ENCODE data around the gene NDC80.
A peak's percentile ranks its signal among the peaks of the same experiment; 100 is the strongest.
"Not testable (repeated sequence)": the region's sequence is repeated elsewhere in the genome, so short reads cannot be mapped to it uniquely, and the experiment has no call there.

The NDC80 gene

DNA sequence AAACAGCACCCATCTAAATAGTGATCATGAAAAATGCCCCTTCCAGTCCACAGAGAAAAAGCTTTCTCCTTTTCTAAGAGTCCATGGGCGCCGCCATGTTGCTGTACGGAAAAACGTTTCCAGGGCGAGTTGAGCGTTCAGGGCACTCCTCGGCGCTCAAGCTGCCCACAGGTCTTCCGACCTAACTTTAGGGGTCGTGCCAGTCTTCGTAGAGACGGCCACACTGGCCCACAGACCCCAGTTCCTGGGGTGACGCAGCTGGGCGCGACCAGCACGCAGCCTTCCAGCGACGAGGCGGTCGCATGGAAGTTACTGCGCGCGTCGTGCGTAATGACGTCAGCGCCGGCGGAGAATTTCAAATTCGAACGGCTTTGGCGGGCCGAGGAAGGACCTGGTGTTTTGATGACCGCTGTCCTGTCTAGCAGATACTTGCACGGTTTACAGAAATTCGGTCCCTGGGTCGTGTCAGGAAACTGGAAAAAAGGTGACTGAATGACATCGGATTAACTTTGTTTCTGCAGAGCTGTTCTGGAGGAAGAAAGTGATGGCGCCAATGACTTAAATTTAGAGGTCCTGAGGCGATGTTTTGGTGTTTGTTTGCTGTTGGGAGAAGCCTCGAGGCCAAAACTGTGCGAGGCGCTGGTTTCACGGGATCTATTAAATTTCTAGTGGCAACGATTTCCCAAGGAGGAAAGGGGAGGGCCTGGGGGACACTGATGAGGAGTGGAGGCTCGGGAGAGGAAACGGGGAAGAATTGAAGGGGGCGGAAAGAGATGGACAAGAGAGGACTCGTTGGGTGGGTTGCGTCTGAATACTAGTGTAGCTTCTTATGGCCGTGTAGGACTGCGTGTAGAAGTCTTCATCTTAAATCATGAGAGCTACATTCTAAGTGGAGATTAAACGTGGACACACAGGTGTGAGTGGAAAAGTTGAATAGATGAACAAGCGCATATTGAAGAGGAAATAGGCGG, at the start of gene NDC80, which contains the start of gene METTL4:
Gene NDC80 (plus strand): TSS at position 358 of the 971 bp plus-strand sequence. CDS start 1,429 bp downstream, outside the sequence.
Gene METTL4 (minus strand): TSS at position 306 of the 971 bp plus-strand sequence. CDS start 4,289 bp downstream, outside the sequence.
- peak; percentile 65 for DNase-seq

DNA sequence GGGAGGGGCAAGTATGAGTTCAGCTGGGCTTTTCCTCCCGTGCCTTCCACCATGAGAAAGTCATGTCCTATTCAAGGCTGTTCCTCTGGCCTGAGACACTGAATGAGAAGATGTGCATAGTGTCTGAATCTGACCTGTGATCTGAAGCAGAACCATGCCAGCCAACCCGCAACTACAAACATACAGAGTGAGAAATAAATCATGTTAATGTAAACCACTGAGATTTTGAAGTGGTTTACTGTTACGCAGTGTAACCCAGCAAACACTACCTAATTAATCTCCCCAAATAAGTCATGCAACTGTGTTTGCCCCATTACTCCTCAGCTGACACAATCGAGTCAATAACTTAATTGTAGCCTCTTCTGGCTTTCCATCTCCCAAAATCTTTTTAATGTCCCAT, 49.2 kb upstream of the NDC80 start:
- DNase-seq = peak; percentile 9

DNA sequence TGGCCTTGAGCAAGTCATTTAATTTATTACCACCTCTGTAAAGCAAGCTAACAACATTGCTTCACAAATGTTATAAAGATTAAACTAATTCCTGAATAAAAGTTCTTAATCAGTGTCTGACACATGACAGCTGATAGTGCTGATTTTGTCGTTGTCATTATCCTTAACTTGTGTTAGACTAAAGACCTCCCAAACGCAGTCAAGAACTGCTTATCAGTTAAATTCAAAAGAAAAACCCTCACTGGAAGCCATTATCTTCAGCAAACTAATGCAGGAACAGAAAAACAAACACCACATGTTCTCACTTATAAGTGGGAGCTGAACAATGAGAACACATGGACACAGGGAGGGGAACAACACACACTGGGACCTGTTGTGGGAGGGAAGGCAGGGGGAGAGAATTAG, 46.6 kb upstream of the NDC80 start:
- DNase-seq = not testable (repeated sequence)

DNA sequence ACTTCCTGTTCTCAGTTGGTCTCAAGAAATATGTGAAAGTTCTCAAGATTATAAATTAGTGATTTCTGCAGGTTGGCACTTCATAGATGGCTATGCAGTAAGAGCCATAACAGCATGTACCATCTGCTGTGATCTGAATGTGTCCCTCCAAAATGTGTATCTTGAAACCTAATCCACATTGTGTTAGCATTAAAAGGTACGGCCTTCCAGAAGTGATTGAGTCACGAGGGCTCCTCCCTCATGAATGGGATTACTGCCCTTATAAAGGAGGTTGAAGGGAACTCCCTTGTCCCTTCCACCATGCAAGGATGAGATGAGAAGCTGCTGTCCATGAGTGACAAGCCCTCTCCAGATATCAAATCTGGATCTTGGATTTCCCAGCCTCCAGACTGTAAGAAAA, 45.0 kb upstream of the NDC80 start:
- peak; percentile 56 for DNase-seq

DNA sequence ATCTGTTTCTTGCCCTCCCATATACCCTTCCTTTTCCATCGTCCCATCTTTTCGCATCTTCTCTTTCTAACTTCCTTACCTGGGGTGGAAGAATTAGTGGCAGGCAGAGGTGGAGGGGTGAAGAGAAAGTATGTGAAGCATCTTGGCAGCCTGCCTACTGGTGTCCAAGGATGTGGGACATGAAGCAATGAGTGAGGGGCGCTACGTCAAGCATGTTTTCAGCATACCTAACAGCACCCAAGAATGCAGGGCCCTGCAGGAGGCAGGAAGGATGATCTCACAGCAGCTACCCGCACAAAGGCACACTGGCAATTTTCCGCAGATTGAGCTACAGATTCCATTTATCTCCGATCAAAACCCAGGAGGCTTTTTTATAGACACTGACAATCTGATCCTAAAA, 42.2 kb upstream of the NDC80 start:
- DNase-seq = no peak

DNA sequence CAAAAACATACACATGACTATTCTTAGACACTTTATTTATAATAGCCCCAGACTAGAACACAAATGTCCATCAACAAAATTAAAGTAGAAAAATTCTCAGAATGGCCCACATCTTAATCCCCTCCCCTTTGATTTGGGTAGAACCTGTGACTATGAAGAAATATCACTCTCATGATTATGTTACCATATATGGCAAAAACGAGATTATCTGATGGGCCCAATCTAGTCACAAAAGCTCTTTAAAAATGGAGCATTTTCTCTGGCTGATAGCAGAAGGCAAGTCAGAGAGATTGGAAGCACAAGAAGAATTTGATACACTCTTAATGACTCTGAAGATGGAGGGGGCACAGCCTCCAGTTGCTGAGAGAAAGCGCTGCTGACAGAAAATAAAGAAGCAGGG, 39.6 kb upstream of the NDC80 start:
- DNase-seq = no peak

DNA sequence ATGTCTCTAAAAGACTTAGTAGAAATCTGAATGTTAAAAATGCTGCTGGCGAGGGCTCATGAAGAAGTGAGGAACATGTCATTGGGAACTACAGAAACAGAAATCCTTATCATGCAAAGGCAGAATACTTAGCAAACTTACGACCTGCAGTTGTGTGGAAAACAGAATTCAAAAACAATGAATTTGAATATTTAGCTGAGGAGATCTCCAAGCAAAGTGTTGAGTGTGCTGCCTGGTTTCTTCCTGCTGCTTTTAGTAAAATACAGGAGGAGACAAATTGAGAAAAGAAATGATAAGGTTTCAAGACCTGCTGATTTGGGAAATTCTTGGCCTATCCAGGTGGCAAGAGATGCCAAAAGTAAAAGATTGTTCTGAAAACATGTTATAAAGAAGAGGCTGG, 38.6 kb upstream of the NDC80 start:
- DNase-seq = no peak

DNA sequence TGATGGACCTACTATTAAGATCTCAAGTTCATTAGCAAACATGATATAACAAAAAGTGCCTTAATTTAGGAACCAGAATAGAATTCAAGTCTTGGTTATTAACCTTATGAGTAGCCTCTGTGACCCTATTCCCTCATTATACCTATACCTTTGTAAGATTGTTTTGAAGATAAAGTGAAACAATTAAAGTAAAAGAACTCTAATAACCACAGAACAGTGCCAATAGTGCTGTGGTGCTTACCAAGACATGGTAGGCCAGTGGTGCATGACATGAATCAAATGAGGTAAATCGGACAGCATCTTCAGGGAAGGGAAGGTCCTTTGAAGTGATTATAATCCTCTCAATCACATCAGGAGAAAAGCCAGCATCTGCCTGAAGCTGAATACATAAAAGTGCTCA, 36.5 kb upstream of the NDC80 start:
- DNase-seq = no peak

DNA sequence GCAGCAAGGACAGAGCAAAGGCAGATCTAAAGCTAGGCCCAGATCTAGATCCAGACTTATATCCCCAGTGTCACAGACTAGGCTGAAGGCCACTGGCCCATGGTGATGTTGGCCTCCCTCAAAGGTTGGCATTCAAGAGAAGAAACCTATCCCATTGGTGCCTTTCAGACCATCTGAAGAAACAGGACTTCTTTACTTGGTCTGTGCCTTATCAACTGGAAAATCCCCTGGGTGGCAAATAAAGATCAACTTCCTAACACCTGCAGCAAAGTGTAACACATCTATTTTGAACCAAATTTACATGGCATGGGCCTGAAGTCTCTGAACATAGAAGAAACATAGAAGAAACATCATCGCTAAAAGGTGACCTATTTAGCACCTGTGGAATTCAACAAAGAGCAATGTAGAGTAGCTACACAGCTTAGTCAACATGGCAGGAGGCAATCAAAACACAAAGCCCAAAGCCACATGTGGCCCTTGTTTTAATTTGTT, 35.9 kb upstream of the NDC80 start:
- DNase-seq = no peak

DNA sequence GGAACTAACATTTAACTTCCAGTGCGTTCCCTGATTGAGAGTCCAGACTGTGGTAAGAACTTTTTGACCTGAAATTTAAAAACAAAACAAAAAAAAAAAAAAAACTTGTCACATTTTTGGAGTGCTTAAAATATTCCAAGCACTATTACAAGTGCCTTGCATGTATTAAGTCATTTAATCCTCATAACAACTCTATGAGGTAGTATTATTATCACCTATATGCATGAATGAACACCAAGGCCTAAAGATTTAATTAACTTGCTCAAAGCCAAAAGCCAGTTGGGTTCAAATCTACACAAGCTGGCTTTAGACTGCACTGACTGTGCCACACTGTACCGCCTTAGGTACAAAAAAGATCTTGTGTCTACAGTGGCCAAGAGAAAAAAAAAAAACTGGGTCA, 35.3 kb upstream of the NDC80 start:
- no peak for DNase-seq

DNA sequence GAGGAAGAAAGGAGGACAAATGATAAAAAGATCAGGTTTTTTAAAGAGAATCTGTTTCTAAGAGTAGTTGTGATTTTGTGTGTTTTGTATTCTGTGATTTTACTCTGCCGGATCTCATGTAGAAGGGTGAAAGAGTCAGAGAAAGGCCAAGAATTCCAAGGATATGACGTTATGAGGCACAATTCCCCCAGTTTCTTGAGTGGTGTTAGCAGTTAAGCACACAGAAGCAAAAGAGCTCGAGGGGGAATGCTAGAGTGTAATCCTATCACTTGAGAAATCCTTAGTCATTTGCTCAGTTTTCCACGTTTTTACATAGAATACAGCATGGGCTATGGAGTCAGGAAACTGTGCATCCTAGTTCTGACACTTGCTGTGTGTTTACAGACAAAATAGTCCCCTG, 34.9 kb upstream of the NDC80 start:
- DNase-seq = no peak

DNA sequence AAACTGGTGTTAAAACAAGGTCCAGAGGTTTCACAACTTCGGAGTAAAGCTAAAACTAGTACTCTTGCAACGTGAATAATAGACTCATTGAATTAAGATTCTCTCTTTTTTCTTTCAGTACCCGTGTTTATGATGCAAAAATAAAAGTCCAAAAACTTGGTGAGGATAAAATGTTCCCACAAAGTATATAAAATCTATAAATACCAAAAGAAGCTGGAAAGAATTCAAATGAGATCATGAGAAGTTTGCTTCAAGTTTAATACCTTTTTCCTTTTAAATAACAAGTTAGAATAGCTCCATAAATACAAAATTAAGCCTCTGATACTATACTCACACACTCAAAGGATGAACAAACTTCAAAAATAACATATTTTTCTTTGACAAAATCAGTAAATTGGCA, 34.1 kb upstream of the NDC80 start:
- DNase-seq = no peak

DNA sequence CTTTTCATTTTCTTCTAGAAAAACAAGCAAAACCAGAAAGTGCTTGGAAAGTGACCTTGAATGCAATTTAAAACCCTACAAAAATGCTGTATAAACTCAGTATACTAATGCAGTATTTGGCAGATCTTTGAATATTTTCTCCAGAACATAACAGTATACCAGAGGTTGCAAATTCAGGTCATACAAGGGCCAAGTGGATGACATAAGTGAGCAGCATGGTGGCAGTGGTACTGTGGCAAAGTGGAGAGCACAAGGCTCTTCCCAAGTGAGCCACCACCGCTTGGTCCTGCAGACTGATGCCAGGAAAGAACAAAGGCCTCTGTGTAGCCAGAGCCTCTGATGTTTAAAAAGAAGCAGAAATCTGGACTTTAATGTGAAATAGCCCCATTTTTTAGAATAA, 33.1 kb upstream of the NDC80 start:
- DNase-seq = no peak

DNA sequence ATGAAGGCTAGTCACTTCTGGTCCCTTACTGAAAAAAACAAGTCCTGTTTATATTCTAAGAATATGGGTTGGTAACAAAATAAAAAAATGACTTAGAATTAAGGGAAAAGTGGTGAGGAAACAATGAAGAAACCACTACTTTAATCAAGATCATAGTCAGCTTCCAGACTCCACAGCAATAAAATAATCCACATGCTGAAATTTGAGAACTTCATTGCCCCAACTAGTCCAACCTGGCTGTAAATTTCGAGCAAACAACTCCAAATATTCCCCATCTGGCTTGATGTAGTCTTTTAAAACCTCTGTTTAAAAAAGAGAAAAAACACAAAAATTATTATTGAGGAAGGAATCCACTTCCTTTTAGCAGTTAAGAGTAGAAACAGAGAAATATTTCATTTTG, 32.5 kb upstream of the NDC80 start:
- DNase-seq = no peak

DNA sequence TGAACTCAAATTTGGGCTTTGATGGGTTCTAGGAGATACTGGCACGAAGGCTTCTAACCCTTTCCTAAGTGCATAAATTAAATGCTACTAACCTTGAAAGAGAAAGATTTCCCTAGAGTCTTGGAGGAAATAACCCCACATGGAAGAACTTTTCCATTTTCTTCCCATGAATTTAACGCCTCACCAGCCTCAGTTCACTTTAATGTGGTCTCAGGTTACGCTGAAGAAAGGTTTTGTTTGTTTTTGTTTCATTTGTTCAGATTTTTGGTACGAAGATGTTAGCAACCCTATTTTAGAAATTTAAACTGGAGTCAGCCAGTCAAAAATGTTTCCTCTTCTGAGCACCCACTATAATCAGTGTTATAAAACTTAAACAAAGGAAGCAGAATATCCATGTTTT, 30.8 kb upstream of the NDC80 start:
- no peak for DNase-seq

DNA sequence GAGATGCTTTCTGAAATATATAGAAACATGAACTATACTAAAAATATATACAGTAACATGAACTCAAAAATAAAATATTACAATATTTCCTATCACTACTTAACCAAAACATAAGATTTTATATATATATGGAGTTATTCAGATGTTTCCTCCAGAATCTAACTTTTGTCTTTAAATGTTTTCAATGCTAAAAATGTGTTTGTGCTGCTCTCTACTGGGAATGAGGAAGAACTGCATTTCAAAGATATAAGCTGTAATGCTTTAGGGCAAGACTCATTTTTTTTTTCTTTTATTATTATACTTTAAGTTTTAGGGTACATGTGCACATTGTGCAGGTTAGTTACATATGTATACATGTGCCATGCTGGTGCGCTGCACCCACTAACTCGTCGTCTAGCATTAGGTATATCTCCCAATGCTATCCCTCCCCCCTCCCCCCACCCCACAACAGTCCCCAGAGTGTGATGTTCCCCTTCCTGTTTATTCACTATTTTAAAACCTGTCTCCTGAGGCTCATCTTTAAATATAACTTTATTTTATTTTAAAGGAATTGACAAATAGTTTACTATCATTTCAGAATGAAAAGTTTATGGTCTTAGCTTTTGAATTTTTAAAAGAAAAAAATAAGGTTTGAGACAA, 29.3 kb upstream of the NDC80 start:
- DNase-seq = peak; percentile 2

DNA sequence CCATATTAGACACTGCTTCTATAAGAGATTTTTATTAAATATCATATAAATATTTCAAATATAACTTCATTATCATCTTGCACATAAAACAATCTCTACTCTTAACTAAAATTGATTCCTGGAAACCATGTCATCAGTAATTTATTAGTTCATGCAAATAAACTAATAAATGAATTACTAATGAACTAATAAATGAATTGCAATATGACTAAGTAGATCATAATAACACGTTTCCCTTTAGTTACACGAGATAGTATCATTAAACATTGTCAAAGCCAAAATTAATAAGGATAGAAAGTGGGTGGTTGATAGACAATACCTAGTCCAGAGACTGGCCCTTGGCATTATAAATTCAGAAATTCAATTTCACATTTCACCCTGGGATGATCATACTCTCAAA, 26.2 kb upstream of the NDC80 start:
- no peak for DNase-seq

DNA sequence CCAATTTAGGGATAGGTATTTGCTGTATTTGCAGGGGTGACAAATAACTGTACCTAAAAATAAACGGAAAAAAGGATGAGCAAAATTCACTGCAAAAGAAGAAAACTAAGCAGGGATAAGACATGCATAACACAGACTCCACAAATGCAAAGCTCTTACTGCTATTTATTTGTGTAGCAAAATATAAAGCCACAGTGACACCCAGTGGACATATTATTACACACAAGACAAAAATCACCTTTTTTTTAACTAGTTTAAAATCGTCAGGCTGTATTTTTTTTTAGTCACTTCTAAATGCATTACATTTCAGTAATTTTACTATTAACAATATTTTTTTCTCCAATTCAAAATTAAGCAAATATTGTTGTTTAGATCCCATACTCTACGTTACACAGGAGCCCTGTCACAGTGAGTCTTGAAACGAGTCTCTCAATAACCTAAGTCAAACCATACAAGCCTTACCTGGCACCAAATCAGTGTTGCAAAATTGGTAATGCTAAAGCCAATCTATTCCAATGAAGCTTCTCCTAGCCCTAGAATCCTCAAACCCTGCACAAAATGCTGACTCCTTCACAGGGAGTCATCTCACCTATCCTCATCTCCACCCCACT, 23.8 kb upstream of the NDC80 start:
- peak; percentile 17 for DNase-seq

DNA sequence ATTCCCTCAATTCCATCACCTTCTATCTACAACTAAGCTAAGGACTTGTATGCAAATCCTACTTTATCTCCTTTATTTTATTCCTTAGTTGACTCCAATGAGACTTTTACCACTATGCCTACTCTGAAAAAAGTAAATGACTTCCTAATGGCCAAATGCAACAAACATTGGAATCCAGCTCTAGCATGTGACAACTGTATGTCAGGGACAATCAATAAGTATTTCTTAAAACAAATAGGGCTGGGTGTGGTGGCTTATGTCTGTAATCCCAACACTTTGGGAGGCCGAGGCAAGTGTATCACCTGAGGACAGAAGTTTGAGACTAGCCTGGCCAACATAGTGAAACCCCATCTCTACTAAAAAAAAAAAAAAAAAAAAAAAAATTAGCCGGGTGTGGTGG, 21.9 kb upstream of the NDC80 start:
- DNase-seq = no peak

DNA sequence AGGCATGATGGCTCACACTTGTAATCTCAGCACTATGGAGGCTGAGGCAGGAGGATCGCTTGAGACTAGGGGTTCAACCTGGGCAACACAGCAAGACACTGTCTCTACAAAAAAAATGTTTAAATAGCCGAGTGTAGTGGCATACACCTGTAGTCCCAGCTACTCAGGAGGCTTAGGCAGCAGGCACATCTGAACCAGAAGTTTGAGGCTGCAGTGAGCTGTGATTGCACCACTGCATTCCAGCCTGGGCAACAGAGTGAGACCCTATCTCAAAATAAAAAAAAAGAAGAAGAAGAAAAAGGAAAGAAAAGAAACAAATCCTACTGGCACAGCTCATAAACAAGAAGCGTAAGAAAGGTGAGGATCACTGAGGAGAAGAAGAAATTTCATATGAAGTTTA, 19.9 kb upstream of the NDC80 start:
- DNase-seq = no peak

DNA sequence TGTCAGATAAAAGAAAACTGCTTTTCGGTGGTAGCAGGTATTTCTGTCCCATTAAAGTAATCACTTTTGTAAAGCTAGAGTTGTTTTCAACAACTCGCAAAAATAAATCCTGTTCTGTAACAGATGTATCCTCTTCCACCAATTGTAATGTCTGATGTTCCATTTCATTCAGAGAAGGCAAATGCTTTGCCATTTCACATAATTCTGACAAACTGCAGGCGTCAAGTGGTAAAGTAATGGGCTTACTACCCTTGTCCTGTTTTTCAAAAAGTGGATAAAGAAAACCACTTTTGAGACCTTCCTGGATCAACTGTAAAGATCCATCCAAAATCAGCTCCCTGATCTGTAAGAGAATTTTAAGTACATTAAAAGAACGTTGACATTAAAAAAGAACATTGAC, 16.7 kb upstream of the NDC80 start:
- no peak for DNase-seq

DNA sequence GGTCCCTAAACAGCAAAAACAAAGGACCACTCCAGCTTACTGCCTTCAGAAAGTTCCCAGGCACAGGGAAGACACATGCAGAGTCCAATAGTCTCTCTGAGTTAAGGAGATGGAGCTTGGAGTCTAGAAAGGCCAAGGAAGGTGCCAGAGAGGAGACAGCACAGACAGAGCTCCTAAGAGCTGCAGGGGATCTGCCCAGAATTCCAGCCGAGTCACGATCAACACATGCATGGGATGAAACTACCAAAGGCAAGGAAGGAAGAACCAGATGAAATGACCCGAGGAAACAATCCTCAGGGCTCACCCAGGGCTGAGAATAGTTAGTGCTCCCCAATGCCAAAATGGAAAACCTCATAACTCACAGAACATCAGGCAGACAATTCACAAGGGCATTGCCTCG, 15.5 kb upstream of the NDC80 start:
- DNase-seq = no peak

DNA sequence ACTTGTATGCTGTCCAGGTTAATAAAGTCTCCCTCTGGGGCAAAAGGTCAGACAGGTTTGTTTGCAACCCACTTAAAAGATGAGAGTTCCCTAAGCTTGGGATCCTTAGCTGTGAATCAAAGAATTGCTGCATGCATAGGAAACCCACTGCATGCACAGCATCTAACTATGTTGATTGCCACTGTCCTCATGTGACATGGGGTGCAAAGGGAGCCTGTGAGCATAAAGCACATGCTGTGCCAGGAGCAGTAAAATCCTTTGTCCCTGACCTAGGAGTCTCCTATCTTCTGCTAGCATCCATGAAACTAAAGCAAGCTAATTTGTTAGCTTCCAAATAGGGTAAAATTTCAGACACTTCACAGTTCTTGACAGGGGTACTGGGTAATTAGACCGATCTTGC, 13.8 kb upstream of the NDC80 start:
- DNase-seq = no peak

DNA sequence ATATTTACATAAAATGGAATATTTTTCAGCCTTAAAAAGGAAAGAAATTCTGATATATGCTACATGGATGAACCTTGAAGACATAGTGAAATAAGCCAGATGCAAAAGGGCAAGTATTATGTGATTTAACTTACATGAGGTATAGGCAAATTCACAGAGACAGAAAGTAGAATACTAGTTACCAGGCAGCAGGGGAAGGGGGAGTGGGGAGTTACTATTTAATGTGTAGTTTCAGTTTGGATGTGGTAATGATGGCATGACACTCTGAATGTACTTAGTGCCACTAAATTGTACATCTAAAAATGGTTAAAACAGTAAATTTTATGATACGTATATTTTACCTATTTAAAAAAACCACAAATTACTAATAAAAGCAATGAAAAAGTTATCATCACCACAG, 12.1 kb upstream of the NDC80 start:
- no peak for DNase-seq
